HCT116 (cell line): ENCODE measurements around the gene FAIM2. TPM values are rescaled to one million over a fixed set of nuclear protein-coding genes. Genes with fewer than 3 reads are reported as not detected.

Experiments used
- ATAC-seq: fragments of 200-7000 bp; cut with Tn5 transposase; 2 replicates; pipeline ENCODE4 v1.9.1; 2020; ENCODE audit warnings: mild to moderate bottlenecking, moderate library complexity
- BruUV-seq: library from RNA; stranded (reverse); fragments of 400-500 nt; replicated peaks from 2 replicates; lab custom pipeline; 2021; lab: Mats Ljungman, UMichigan
- CTCF ChIA-PET: fragments of 300-600 bp; sonication (Branson Sonifier 250); formaldehyde crosslinking; loops from one replicate; lab custom pipeline; 2021; ENCODE audit warnings: antibody characterized with exemption; lab: Charles Lee
- POLR2A ChIA-PET: fragments of 300-600, 350-600 bp; sonication (Branson Sonifier 250); formaldehyde crosslinking; loops from one replicate; lab custom pipeline; 2021; ENCODE audit warnings: antibody characterized with exemption; lab: Charles Lee
- RAD21 ChIA-PET, 2 experiments: fragments of 300-600 bp; sonication (Branson Sonifier 250); formaldehyde crosslinking; loops; one replicate each; lab custom pipeline; 2023; ENCODE audit warnings: low total read pairs in 2 of 2; ENCODE audit not compliant: uncharacterized antibody in 2 of 2, unreplicated experiment in 2 of 2, low non-redundant PET in 1 of 2; lab: Charles Lee
- DNase-seq: peaks from one replicate; pipeline ENCODE4 v3.0.0-alpha.2; 2010; ENCODE audit warnings: low read depth, low spot score
- H2AFZ ChIP-seq: fragments of 200-600 bp; shearing (Covaris generic), sonication (generic); 2 replicates; pipeline ENCODE4 v1.6.1; 2017; ENCODE audit warnings: low read depth, mixed run types, mixed read lengths, antibody characterized with exemption, low read length; ENCODE audit not compliant: poor library complexity, severe bottlenecking
- H3K27ac ChIP-seq: 2 replicates; pipeline ENCODE4 v1.5.1; 2012; ENCODE audit warnings: low read depth, low read length
- H3K27me3 ChIP-seq: fragments of 200-600 bp; sonication (generic); 2 replicates; pipeline ENCODE4 v1.6.1; 2016; ENCODE audit warnings: mixed run types, low read length, mixed read lengths; ENCODE audit not compliant: insufficient read depth
- H3K36me3 ChIP-seq, 2 experiments: fragments of 200-500 bp in 1 of 2; fragments of 200-600 bp in 1 of 2; sonication (Bioruptor generic) in 1 of 2; sonication (generic) in 1 of 2; 2 replicates each; pipeline versions ENCODE4 v1.5.1 to v1.6.1; 2014 to 2016; ENCODE audit warnings: low read length in 2 of 2, inconsistent platforms in 1 of 2, mixed read lengths in 1 of 2, mixed run types in 1 of 2; ENCODE audit not compliant: insufficient read depth in 2 of 2, control insufficient read depth in 1 of 2
- H3K4me1 ChIP-seq, 2 experiments: fragments of 200-600 bp in 1 of 2; sonication (generic) in 1 of 2; 2 replicates each; pipeline versions ENCODE4 v1.5.1 to v1.6.1; 2012 to 2017; ENCODE audit warnings: low read length in 2 of 2, inconsistent platforms in 1 of 2, mild to moderate bottlenecking in 1 of 2, mixed read lengths in 1 of 2, mixed run types in 1 of 2, moderate library complexity in 1 of 2; ENCODE audit not compliant: insufficient read depth in 2 of 2, control insufficient read depth in 1 of 2
- H3K4me2 ChIP-seq: fragments of 200-600 bp; sonication (generic); 2 replicates; pipeline ENCODE4 v1.6.1; 2017; ENCODE audit warnings: mixed run types, low read length, mixed read lengths
- H3K4me3 ChIP-seq, 2 experiments: fragments of 200-600 bp in 1 of 2; sonication (generic) in 1 of 2; replicated peaks in 1 of 2; 2 replicates each; pipeline ENCODE4 v1.5.1; 2011 to 2016; ENCODE audit warnings: low read length in 2 of 2, control low read depth in 1 of 2, low read depth in 1 of 2, mild to moderate bottlenecking in 1 of 2, mixed read lengths in 1 of 2, mixed run types in 1 of 2
- H3K79me2 ChIP-seq: fragments of 200-600 bp; sonication (generic); 2 replicates; pipeline ENCODE4 v1.6.1; 2017; ENCODE audit warnings: mild to moderate bottlenecking, mixed run types, low read length, moderate library complexity, mixed read lengths; ENCODE audit not compliant: insufficient read depth
- H3K9ac ChIP-seq: fragments of 200-600 bp; sonication (generic); 2 replicates; pipeline ENCODE4 v1.6.1; 2016; ENCODE audit warnings: low read length, mixed read lengths
- H3K9me2 ChIP-seq: fragments of 200-600 bp; sonication (generic), shearing (Covaris generic); 2 replicates; pipeline ENCODE4 v1.6.1; 2017; ENCODE audit warnings: mixed run types, mild to moderate bottlenecking, moderate library complexity; ENCODE audit not compliant: insufficient read depth
- H3K9me3 ChIP-seq, 2 experiments: fragments of 200-500 bp in 1 of 2; fragments of 200-600 bp in 1 of 2; sonication (Bioruptor generic) in 1 of 2; sonication (generic) in 1 of 2; 2 replicates each; pipeline ENCODE4 v1.6.1; 2014 to 2017; ENCODE audit warnings: low read length in 2 of 2, mixed read lengths in 2 of 2, inconsistent platforms in 1 of 2, low read depth in 1 of 2, mild to moderate bottlenecking in 1 of 2, mixed run types in 1 of 2, moderate library complexity in 1 of 2; ENCODE audit not compliant: control insufficient read depth in 1 of 2, insufficient read depth in 1 of 2
- H4K20me1 ChIP-seq: fragments of 200-600 bp; sonication (generic), shearing (Covaris generic); 2 replicates; pipeline ENCODE4 v1.6.1; 2017; ENCODE audit warnings: mixed run types, mild to moderate bottlenecking, moderate library complexity; ENCODE audit not compliant: insufficient read depth
- ATF3 ChIP-seq: IDR thresholded peaks from 2 replicates; pipeline ENCODE4 v1.6.1; 2012
- CBX3 ChIP-seq: IDR thresholded peaks from 2 replicates; pipeline ENCODE4 v1.6.1; 2012; ENCODE audit warnings: low read depth
- CEBPB ChIP-seq: IDR thresholded peaks from 2 replicates; pipeline ENCODE4 v1.6.1; 2012; ENCODE audit warnings: low read depth
- CTCF ChIP-seq, 3 experiments: fragments of 200-600 bp in 1 of 3; sonication (generic) in 1 of 3; IDR thresholded peaks in 2 of 3; conservative IDR thresholded peaks in 1 of 3; 2 replicates each; pipeline ENCODE4 v1.5.1; 2012 to 2017; ENCODE audit warnings: low read depth in 2 of 3, low read length in 2 of 3, antibody characterized with exemption in 1 of 3, borderline replicate concordance in 1 of 3, control low read depth in 1 of 3, mild to moderate bottlenecking in 1 of 3, mixed read lengths in 1 of 3, mixed run types in 1 of 3, moderate library complexity in 1 of 3; ENCODE audit not compliant: insufficient read depth in 1 of 3
- EGR1 ChIP-seq: IDR thresholded peaks from 2 replicates; pipeline ENCODE4 v1.6.1; 2012; ENCODE audit warnings: low read depth
- EZH2phosphoT487 ChIP-seq: fragments of 200-600 bp; IDR thresholded peaks from 2 replicates; pipeline ENCODE4 v1.6.1; 2018; ENCODE audit warnings: antibody characterized with exemption, borderline replicate concordance
- MAX ChIP-seq: IDR thresholded peaks from 2 replicates; pipeline ENCODE4 v1.6.1; 2012
- POLR2A ChIP-seq: IDR thresholded peaks from 2 replicates; pipeline ENCODE4 v1.7.0; 2011; ENCODE audit warnings: borderline replicate concordance; ENCODE audit not compliant: insufficient read depth, insufficient read length; ENCODE audit errors: extremely low read depth
- POLR2AphosphoS5 ChIP-seq: IDR thresholded peaks from 2 replicates; pipeline ENCODE4 v1.6.1; 2011; ENCODE audit warnings: mild to moderate bottlenecking, low read depth, low read length, moderate library complexity
- RAD21 ChIP-seq: IDR thresholded peaks from 2 replicates; pipeline ENCODE4 v1.6.1; 2012; ENCODE audit warnings: low read depth, mild to moderate bottlenecking
- TCF7L2 ChIP-seq: IDR thresholded peaks from 2 replicates; pipeline ENCODE4 v1.7.0; 2011; ENCODE audit warnings: borderline replicate concordance, inconsistent platforms; ENCODE audit not compliant: insufficient read depth, insufficient read length; ENCODE audit errors: extremely low read depth
- YY1 ChIP-seq: IDR thresholded peaks from 2 replicates; pipeline ENCODE4 v1.6.1; 2011; ENCODE audit warnings: low read length, low read depth, moderate library complexity, mild to moderate bottlenecking; ENCODE audit not compliant: insufficient replicate concordance; ENCODE audit errors: extremely low read depth
- ZBTB33 ChIP-seq: IDR thresholded peaks from 2 replicates; pipeline ENCODE4 v1.6.1; 2011; ENCODE audit warnings: mild to moderate bottlenecking, low read length, moderate library complexity; ENCODE audit not compliant: insufficient replicate concordance; ENCODE audit errors: extremely low read depth
- ZNF274 ChIP-seq: fragments of 200-500 bp; sonication (Bioruptor generic); IDR thresholded peaks from 2 replicates; pipeline ENCODE4 v1.6.1; 2014; ENCODE audit warnings: mild to moderate bottlenecking, low read depth, low read length, inconsistent platforms
- intact Hi-C: fragments of 100-400 bp; cut with micrococcal nuclease; formaldehyde crosslinking; loops from 2 replicates; pipeline ENCODE4 v1.10.0; 2022
- total RNA-seq: library from RNA; stranded (reverse); gene quantifications from one replicate; pipeline ENCODE4 v1.2.1, GENCODE V29; 2021; ENCODE audit not compliant: unreplicated experiment

Gene FAIM2
- total RNA-seq, 1 experiment from 2014 or later, result not detected

GRCh38 chr12:49924628-49925246 is 21.0 kb upstream of the FAIM2 start:
- ChIA-PET CTCF (no interaction called here), RAD21 (no interaction called here), POLR2A (no interaction called here)
- no peak overlapping the region for H3K4me3 ChIP-seq
- no peaks in the 10 kb centered on the region for H3K27me3 ChIP-seq
- no peaks in the 10 kb centered on the region for H3K9me3 ChIP-seq
- H3K36me3 ChIP-seq, result no peaks in the 10 kb centered on the region
- TF ChIP-seq RAD21 (no peak), EZH2phosphoT487 (no peak), ZNF274 (no peak), POLR2A (no peak), EGR1 (no peak), TCF7L2 (no peak), ATF3 (no peak), YY1 (no peak)
- H2AFZ ChIP-seq, result no peak overlapping the region
- no peaks in the 10 kb centered on the region for H3K4me1 ChIP-seq
- H3K9ac ChIP-seq, result no peak overlapping the region
- no peaks in the 10 kb centered on the region for H3K79me2 ChIP-seq
- no peaks in the 10 kb centered on the region for H3K9me2 ChIP-seq
- DNase-seq, result no peak
- intact Hi-C loops, result no loop called here
- no peaks in the 10 kb centered on the region for H4K20me1 ChIP-seq
- BruUV-seq, result no TSS peak
- H3K27ac ChIP-seq, result no peak overlapping the region
- no peak for ATAC-seq
- H3K4me2 ChIP-seq, result no peak overlapping the region

- Histone ChIP-seq H3K27ac (no peak overlapping the region), H3K9me2 (no peaks in the 10 kb centered on the region), H4K20me1 (no peaks in the 10 kb centered on the region), H3K36me3 (no peaks in the 10 kb centered on the region), H2AFZ (no peak overlapping the region), H3K27me3 (no peaks in the 10 kb centered on the region), H3K4me2 (no peak overlapping the region), H3K4me3 (no peak overlapping the region), H3K4me1 (no peaks in the 10 kb centered on the region), H3K79me2 (no peaks in the 10 kb centered on the region), H3K9ac (no peak overlapping the region), H3K9me3 (no peaks in the 10 kb centered on the region)
- no peak for ATAC-seq
- no peak for DNase-seq
- ChIA-PET CTCF (no interaction called here), RAD21 (no interaction called here), POLR2A (no interaction called here)
- intact Hi-C loops, result no loop called here
- BruUV-seq, result no TSS peak
- no peak for TF ChIP-seq POLR2AphosphoS5
- no peak for TF ChIP-seq ZBTB33
- no peak for TF ChIP-seq RAD21
- no peak for TF ChIP-seq CTCF (IDR thresholded peaks at IDR 0.05 in 2 of 3, conservative IDR thresholded peaks at IDR 0.05 in 1 of 3; ENCODE audit: borderline replicate concordance in 1 of 3, insufficient read depth in 1 of 3, low read depth in 2 of 3, low read length in 2 of 3)
- no peak for TF ChIP-seq CEBPB
- TF ChIP-seq MAX, result no peak
- no peak for TF ChIP-seq CBX3
Measured at GRCh38 chr12:49923880-49924556, 20.3 kb upstream of the FAIM2 start.
